Measurements from ENCODE around the gene FAM186B. TPM values are rescaled to one million over a fixed set of nuclear protein-coding genes. Genes with fewer than 3 reads are reported as not detected.

FAM186B gene
- total RNA-seq, 1 donor from 2014 or later = not detected

- H3K27ac ChIP-seq = no peak overlapping the region
- no peak overlapping the region for H3K4me3 Mint-ChIP-seq
- H3K27me3 ChIP-seq = peaks cover 22% of the 10 kb centered on the region
- DNase-seq (ENCODE audit: low spot score) = no peak
- H3K27me3 Mint-ChIP-seq (ENCODE audit: insufficient read depth, low read depth) = peaks cover 3% of the 10 kb centered on the region
- peaks cover 7% of the 10 kb centered on the region for H3K4me1 Mint-ChIP-seq
- no peak overlapping the region for H3K4me2 ChIP-seq
- H3K79me2 ChIP-seq (ENCODE audit: low read depth) = no peaks in the 10 kb centered on the region
- no peaks in the 10 kb centered on the region for H3K36me3 ChIP-seq
- peaks cover under 1% of the 10 kb centered on the region for H3K4me1 ChIP-seq
- H3K27ac Mint-ChIP-seq = peak overlapping the region; percentile 29
- no peak overlapping the region for H3K4me3 ChIP-seq
- H4K20me1 ChIP-seq (ENCODE audit: low read depth) = no peaks in the 10 kb centered on the region
- TF ChIP-seq EZH2 (IDR thresholded peaks at IDR 0.05) = no peak
- TF ChIP-seq CTCF (IDR thresholded peaks at IDR 0.05) = no peak
- no peak for TF ChIP-seq EZH2phosphoT487 (IDR thresholded peaks at IDR 0.05)
- H3K9me3 Mint-ChIP-seq = no peaks in the 10 kb centered on the region
- no peak overlapping the region for H3K9ac ChIP-seq
- no peaks in the 10 kb centered on the region for H3K9me3 ChIP-seq (ENCODE audit: low read depth)
- no peak overlapping the region for H2AFZ ChIP-seq (replicated peaks)
- peaks cover 1% of the 10 kb centered on the region for H3F3A ChIP-seq (ENCODE audit: low read depth)
- H3K36me3 Mint-ChIP-seq = peaks cover 7% of the 10 kb centered on the region
Measured at GRCh38 chr12:49555631-49556390, 49.6 kb downstream of the FAM186B start.

GRCh38 chr12:49554266-49554665, 51.2 kb downstream of the FAM186B start:
- Histone ChIP-seq H3K9ac (no peak overlapping the region), H3K36me3 (no peaks in the 10 kb centered on the region), H3K4me3 (no peak overlapping the region), H2AFZ (replicated peaks) (no peak overlapping the region), H3K4me2 (no peak overlapping the region), H3F3A (ENCODE audit: low read depth) (peaks cover 6% of the 10 kb centered on the region), H3K27me3 (peaks cover 36% of the 10 kb centered on the region), H3K9me3 (ENCODE audit: low read depth) (no peaks in the 10 kb centered on the region), H3K4me1 (peaks cover 8% of the 10 kb centered on the region), H3K27ac (no peak overlapping the region), H4K20me1 (ENCODE audit: low read depth) (no peaks in the 10 kb centered on the region), H3K79me2 (ENCODE audit: low read depth) (no peaks in the 10 kb centered on the region)
- H3K36me3 Mint-ChIP-seq = peaks cover 5% of the 10 kb centered on the region
- no peak for DNase-seq (ENCODE audit: low spot score)
- H3K4me1 Mint-ChIP-seq = peaks cover 10% of the 10 kb centered on the region
- TF ChIP-seq EZH2phosphoT487 (IDR thresholded peaks at IDR 0.05) (no peak), CTCF (IDR thresholded peaks at IDR 0.05) (no peak), EZH2 (IDR thresholded peaks at IDR 0.05) (no peak)
- peaks cover 8% of the 10 kb centered on the region for H3K27me3 Mint-ChIP-seq (ENCODE audit: insufficient read depth, low read depth)
- H3K9me3 Mint-ChIP-seq = no peaks in the 10 kb centered on the region
- H3K27ac Mint-ChIP-seq = peak overlapping the region; percentile 8
- H3K4me3 Mint-ChIP-seq = no peak overlapping the region

GRCh38 chr12:49553512-49554088, 51.8 kb downstream of the FAM186B start:
- H3K4me2 ChIP-seq = no peak overlapping the region
- Mint-ChIP-seq H3K9me3 (no peaks in the 10 kb centered on the region), H3K4me3 (no peak overlapping the region), H3K27ac (no peak overlapping the region), H3K4me1 (peaks cover 10% of the 10 kb centered on the region), H3K27me3 (ENCODE audit: insufficient read depth, low read depth) (peaks cover 8% of the 10 kb centered on the region), H3K36me3 (peaks cover 3% of the 10 kb centered on the region)
- peaks cover 8% of the 10 kb centered on the region for H3K4me1 ChIP-seq
- no peaks in the 10 kb centered on the region for H3K36me3 ChIP-seq
- H2AFZ ChIP-seq (replicated peaks) = no peak overlapping the region
- peak; percentile 64 for DNase-seq (ENCODE audit: low spot score)
- no peak overlapping the region for H3K9ac ChIP-seq
- peaks cover 6% of the 10 kb centered on the region for H3F3A ChIP-seq (ENCODE audit: low read depth)
- H3K4me3 ChIP-seq = no peak overlapping the region
- no peaks in the 10 kb centered on the region for H3K79me2 ChIP-seq (ENCODE audit: low read depth)
- no peak for TF ChIP-seq EZH2phosphoT487 (IDR thresholded peaks at IDR 0.05)
- TF ChIP-seq CTCF (IDR thresholded peaks at IDR 0.05) = peak; percentile 62
- no peak overlapping the region for H3K27ac ChIP-seq
- H3K9me3 ChIP-seq (ENCODE audit: low read depth) = no peaks in the 10 kb centered on the region
- peaks cover 43% of the 10 kb centered on the region for H3K27me3 ChIP-seq
- no peaks in the 10 kb centered on the region for H4K20me1 ChIP-seq (ENCODE audit: low read depth)
